ENCODE measurements around the gene HBD.

DNA sequence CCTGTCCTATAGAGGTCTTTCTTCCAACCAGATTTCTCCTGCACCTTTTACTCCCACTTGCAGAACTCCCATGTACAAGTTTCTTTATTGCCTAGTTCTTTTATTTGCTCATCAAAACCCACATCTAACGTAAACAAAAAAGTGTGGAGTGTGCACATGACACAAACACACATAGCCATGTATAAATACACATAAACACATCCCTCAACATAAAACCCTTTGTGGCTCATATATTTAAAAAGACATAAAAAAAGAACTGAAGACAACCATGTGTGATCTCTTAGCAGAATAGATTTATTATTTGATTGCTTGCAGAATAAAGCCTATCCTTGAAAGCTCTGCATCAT, 18.6 kb upstream of the HBD start:
- TF ChIP-seq, protein P1, sequence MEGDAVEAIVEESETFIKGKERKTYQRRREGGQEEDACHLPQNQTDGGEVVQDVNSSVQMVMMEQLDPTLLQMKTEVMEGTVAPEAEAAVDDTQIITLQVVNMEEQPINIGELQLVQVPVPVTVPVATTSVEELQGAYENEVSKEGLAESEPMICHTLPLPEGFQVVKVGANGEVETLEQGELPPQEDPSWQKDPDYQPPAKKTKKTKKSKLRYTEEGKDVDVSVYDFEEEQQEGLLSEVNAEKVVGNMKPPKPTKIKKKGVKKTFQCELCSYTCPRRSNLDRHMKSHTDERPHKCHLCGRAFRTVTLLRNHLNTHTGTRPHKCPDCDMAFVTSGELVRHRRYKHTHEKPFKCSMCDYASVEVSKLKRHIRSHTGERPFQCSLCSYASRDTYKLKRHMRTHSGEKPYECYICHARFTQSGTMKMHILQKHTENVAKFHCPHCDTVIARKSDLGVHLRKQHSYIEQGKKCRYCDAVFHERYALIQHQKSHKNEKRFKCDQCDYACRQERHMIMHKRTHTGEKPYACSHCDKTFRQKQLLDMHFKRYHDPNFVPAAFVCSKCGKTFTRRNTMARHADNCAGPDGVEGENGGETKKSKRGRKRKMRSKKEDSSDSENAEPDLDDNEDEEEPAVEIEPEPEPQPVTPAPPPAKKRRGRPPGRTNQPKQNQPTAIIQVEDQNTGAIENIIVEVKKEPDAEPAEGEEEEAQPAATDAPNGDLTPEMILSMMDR (IDR thresholded peaks at IDR 0.05) = no peak
- TF ChIP-seq EZH2 (IDR thresholded peaks at IDR 0.05; ENCODE audit: borderline replicate concordance, insufficient read depth, low read depth, low read length, poor library complexity, severe bottlenecking) = no peak
